GM23338 (cell line): Measurements from ENCODE around the gene PLCD3. TPM values are rescaled to one million over a fixed set of nuclear protein-coding genes. Genes with fewer than 3 reads are reported as not detected.

Experiments
- ATAC-seq: fragments of 200-7000 bp; cut with Tn5 transposase; 3 replicates; pipeline ENCODE4 v1.9.1; 2020
- DNase-seq: peaks from one replicate; pipeline ENCODE4 v3.0.0-alpha.2; 2015; ENCODE audit warnings: low spot score
- H2AFZ ChIP-seq: fragments of 200-600 bp; sonication (generic); 2 replicates; pipeline ENCODE4 v1.8.0; 2016; ENCODE audit warnings: antibody characterized with exemption, mild to moderate bottlenecking, moderate library complexity
- H3F3A ChIP-seq: fragments of 200-600 bp; sonication (generic); replicated peaks from 2 replicates; pipeline ENCODE4 v1.8.0; 2017; ENCODE audit warnings: antibody characterized with exemption, mixed run types, low read depth
- H3K27ac ChIP-seq: fragments of 200-600 bp; sonication (generic); 2 replicates; pipeline ENCODE4 v1.6.1; 2016; ENCODE audit warnings: low read depth
- H3K27me3 ChIP-seq: fragments of 200-600 bp; sonication (generic); 2 replicates; pipeline ENCODE4 v1.8.0; 2016; ENCODE audit warnings: mild to moderate bottlenecking, mixed run types, moderate library complexity; ENCODE audit not compliant: insufficient read depth
- H3K36me3 ChIP-seq: fragments of 200-600 bp; sonication (generic); 2 replicates; pipeline ENCODE4 v1.8.0; 2016; ENCODE audit warnings: mild to moderate bottlenecking; ENCODE audit not compliant: insufficient read depth
- H3K4me1 ChIP-seq: fragments of 200-600 bp; sonication (generic); 2 replicates; pipeline ENCODE4 v1.8.0; 2016; ENCODE audit warnings: mild to moderate bottlenecking, moderate library complexity; ENCODE audit not compliant: insufficient read depth
- H3K4me2 ChIP-seq: fragments of 200-600 bp; sonication (generic); 2 replicates; pipeline ENCODE4 v1.7.1; 2017; ENCODE audit warnings: mixed run types
- H3K4me3 ChIP-seq: fragments of 200-600 bp; sonication (generic); 2 replicates; pipeline ENCODE4 v1.6.1; 2016; ENCODE audit warnings: mixed run types
- H3K79me2 ChIP-seq: fragments of 200-600 bp; sonication (generic); replicated peaks from 2 replicates; pipeline ENCODE4 v1.8.0; 2017; ENCODE audit warnings: mild to moderate bottlenecking; ENCODE audit not compliant: insufficient read depth
- H3K9me2 ChIP-seq: fragments of 200-600 bp; sonication (generic); 2 replicates; pipeline ENCODE4 v1.8.0; 2017; ENCODE audit not compliant: insufficient read depth
- H4K20me1 ChIP-seq: fragments of 200-600 bp; sonication (generic); replicated peaks from 2 replicates; pipeline ENCODE4 v1.8.0; 2017; ENCODE audit warnings: mild to moderate bottlenecking; ENCODE audit not compliant: insufficient read depth
- H3K27ac Mint-ChIP-seq: 2 replicates; pipeline ENCODE4 v1.8.0; 2020; ENCODE audit warnings: inconsistent platforms, mild to moderate bottlenecking, moderate library complexity, mixed read lengths
- H3K27me3 Mint-ChIP-seq: 3 replicates; pipeline ENCODE4 v1.8.0; 2022; ENCODE audit warnings: low read depth, mild to moderate bottlenecking, moderate library complexity, mixed read lengths, inconsistent platforms; ENCODE audit not compliant: insufficient read depth, poor library complexity
- H3K36me3 Mint-ChIP-seq: 3 replicates; pipeline ENCODE4 v1.8.0; 2021; ENCODE audit warnings: low read depth, mild to moderate bottlenecking, inconsistent platforms, moderate library complexity, mixed read lengths
- H3K4me1 Mint-ChIP-seq: 3 replicates; pipeline ENCODE4 v1.8.0; 2020; ENCODE audit warnings: mild to moderate bottlenecking, inconsistent platforms, mixed read lengths
- H3K4me3 Mint-ChIP-seq: 3 replicates; pipeline ENCODE4 v1.8.0; 2021; ENCODE audit warnings: moderate library complexity, mild to moderate bottlenecking, inconsistent platforms, mixed read lengths
- H3K9me3 Mint-ChIP-seq: 3 replicates; pipeline ENCODE4 v1.8.0; 2020; ENCODE audit warnings: moderate library complexity, mild to moderate bottlenecking, inconsistent platforms, mixed read lengths
- CTCF ChIP-seq, 2 experiments: fragments of 200-600 bp in 1 of 2; sonication (generic) in 1 of 2; conservative IDR thresholded peaks; 2 replicates each; pipeline versions ENCODE4 v1.5.1 to v1.6.1; 2016 to 2017; ENCODE audit warnings: antibody characterized with exemption in 2 of 2, low read depth in 2 of 2, mild to moderate bottlenecking in 2 of 2, moderate library complexity in 1 of 2
- JUNB ChIP-seq: IDR thresholded peaks from one replicate; pipeline ENCODE4 v1.6.1; 2016; ENCODE audit warnings: antibody characterized with exemption; ENCODE audit not compliant: unreplicated experiment
- NANOG ChIP-seq: IDR thresholded peaks from 2 replicates; pipeline ENCODE4 v1.6.1; 2016; ENCODE audit warnings: antibody characterized with exemption, borderline replicate concordance
- REST ChIP-seq: IDR thresholded peaks from one replicate; pipeline ENCODE4 v1.6.1; 2018; ENCODE audit warnings: antibody characterized with exemption; ENCODE audit not compliant: unreplicated experiment
- ZNF462 ChIP-seq: fragments of 250-450 bp; sonication (Bioruptor Pico); IDR thresholded peaks from 2 replicates; pipeline ENCODE4 v1.5.0; 2020; ENCODE audit warnings: mild to moderate bottlenecking, moderate library complexity
- polyA plus RNA-seq: library from polyadenylated mRNA; unstranded; fragments of >200 nt; fragmentation: Nextera tagmentation; extraction: Ambion mirVana; gene quantifications from 2 replicates; pipeline ENCODE4 v1.2.1, GENCODE V29; 2016
- total RNA-seq: library from RNA; depleted of rRNA; stranded (reverse); fragments of >200 nt; shearing (Covaris generic); gene quantifications from 2 replicates; pipeline ENCODE4 v1.2.3, GENCODE V29; 2014

The PLCD3 gene
- total and polyA plus RNA-seq, 2 experiments from 2014 or later: 3.0 to 32.1 TPM

- TF ChIP-seq REST (no peak), NANOG (no peak), JUNB (no peak)
These were observed 69.1 kb downstream of the PLCD3 start (continued) for GRCh38 chr17:45063198-45063597.

- H3K9me2 ChIP-seq: no peaks in the 10 kb centered on the region
- peaks cover 64% of the 10 kb centered on the region for H3K79me2 ChIP-seq
- no peak for TF ChIP-seq CTCF (conservative IDR thresholded peaks at IDR 0.05; ENCODE audit: low read depth in 2 of 2)
- TF ChIP-seq ZNF462 (CRISPR knock-in tag): no peak
- no peak for DNase-seq
- peaks cover 5% of the 10 kb centered on the region for H3K27me3 Mint-ChIP-seq
- H3F3A ChIP-seq: peaks cover 12% of the 10 kb centered on the region; the same call in 1 of the 2 replicates
- peaks cover 7% of the 10 kb centered on the region; the same call in 2 of the 3 replicates for H3K36me3 Mint-ChIP-seq
- no peak overlapping the region for H2AFZ ChIP-seq
- peak overlapping the region; percentile 100 for H3K27ac Mint-ChIP-seq
- peak overlapping the region; percentile 75 for H3K4me3 ChIP-seq
- peaks cover 6% of the 10 kb centered on the region; the same call in 2 of the 3 replicates for H3K4me1 Mint-ChIP-seq
- H3K9me3 Mint-ChIP-seq: no peaks in the 10 kb centered on the region
- no peak for ATAC-seq
- no peaks in the 10 kb centered on the region for H3K27me3 ChIP-seq
- peaks cover 4% of the 10 kb centered on the region; the same call in 1 of the 2 replicates for H3K36me3 ChIP-seq
- H3K4me3 Mint-ChIP-seq: peak overlapping the region; percentile 96
- H3K27ac ChIP-seq: no peak overlapping the region
- H4K20me1 ChIP-seq: peaks cover 17% of the 10 kb centered on the region
- H3K4me1 ChIP-seq: peaks cover 9% of the 10 kb centered on the region
- H3K4me2 ChIP-seq: peak overlapping the region; percentile 88
These were observed 70.6 kb downstream of the PLCD3 start for GRCh38 chr17:45061606-45062205.
